Transverse colon (tissue), 4 donors: ENCODE data around the gene CPEB1. TPM values are rescaled to one million over a fixed set of nuclear protein-coding genes. Genes with fewer than 3 reads are reported as not detected.

Source experiments
- DNase-seq: peaks from one replicate; pipeline ENCODE4 v3.0.0-alpha.2; 2019
- H3K27ac ChIP-seq, 4 donors: fragments of 200-600 bp; sonication (generic); 2 replicates each; pipeline ENCODE4 v1.5.1; 2016 to 2018; ENCODE audit warnings: inconsistent platforms in 4 of 4
- H3K27me3 ChIP-seq: fragments of 200-600 bp; sonication (generic); 2 replicates; pipeline ENCODE4 v1.5.1; 2017; ENCODE audit warnings: inconsistent platforms
- H3K36me3 ChIP-seq, 4 donors: fragments of 200-600 bp; sonication (generic); 2 replicates each; pipeline ENCODE4 v1.5.1; 2017 to 2019; ENCODE audit warnings: inconsistent platforms in 4 of 4
- H3K4me1 ChIP-seq, 4 donors: fragments of 200-600 bp; sonication (generic); 2 replicates each; pipeline ENCODE4 v1.5.1; 2017 to 2020; ENCODE audit warnings: inconsistent platforms in 4 of 4
- H3K4me3 ChIP-seq, 4 donors: fragments of 200-600 bp; sonication (generic); 1 replicate in 1 of 4; 2 replicates in 3 of 4; pipeline versions ENCODE4 v1.5.1 to v1.6.1; 2017 to 2019; ENCODE audit warnings: inconsistent platforms in 4 of 4
- H3K9me3 ChIP-seq, 2 donors: fragments of 200-600 bp; sonication (generic); 2 replicates each; pipeline ENCODE4 v1.5.1; 2017 to 2019; ENCODE audit warnings: inconsistent platforms in 2 of 2
- EP300 ChIP-seq: sonication (generic); formaldehyde crosslinking; IDR thresholded peaks from one replicate; pipeline ENCODE4 v1.6.1; 2017; ENCODE audit warnings: antibody characterized with exemption, low read depth
- POLR2A ChIP-seq: fragments of 450-650 bp; IDR thresholded peaks from one replicate; pipeline ENCODE4 v1.6.1; 2016; ENCODE audit warnings: antibody characterized with exemption, mild to moderate bottlenecking, moderate library complexity
- POLR2AphosphoS5 ChIP-seq, 3 donors: sonication (generic); formaldehyde crosslinking; IDR thresholded peaks; one replicate each; pipeline ENCODE4 v1.6.1; 2016; ENCODE audit warnings: antibody characterized with exemption in 3 of 3
- WGBS, 2 donors: methylation state at CpG; one replicate each; pipeline ENCODE4 v1.1.5; 2018; ENCODE audit warnings: low coverage in 1 of 2; 5-methylcytosine and 5-hydroxymethylcytosine counted together
- in situ Hi-C, 4 donors: fragments of 200-750 bp; cut with MboI; loops; one replicate each; pipeline versions ENCODE4 v1.15.0 to v1.15.1; 2017; ENCODE audit warnings: low sequenced_read_pairs in 3 of 4, low pct_ligation_motif_present in 1 of 4, low pct_unique_long_range_greater_than_20kb in 1 of 4
- intact Hi-C: fragments of 100-400 bp; cut with DNase I; formaldehyde crosslinking; loops from one replicate; pipeline ENCODE4 v1.15.1; 2023; ENCODE audit warnings: low total_unique reads
- total RNA-seq, 4 donors: library from RNA; depleted of rRNA; stranded (reverse); fragments of >200 nt; gene quantifications; one replicate each; pipeline ENCODE4 v1.1.0, GENCODE V29; 2016
- TF ChIP-seq, protein P1 (sequence below), 5 experiments: fragments of 200-600 bp in 3 of 5; fragments of 450-650 bp in 2 of 5; sonication (generic) in 3 of 5; IDR thresholded peaks; 1 replicate in 2 of 5; 2 replicates in 3 of 5; pipeline ENCODE4 v1.5.1; 2016 to 2017; ENCODE audit warnings: antibody characterized with exemption in 5 of 5, inconsistent platforms in 3 of 5, mild to moderate bottlenecking in 2 of 5, moderate library complexity in 1 of 5

The CPEB1 gene
- total RNA-seq, 4 donors from 2014 or later = 3.7 to 5.6 (median 3.8) TPM; not detected in 1

DNA sequence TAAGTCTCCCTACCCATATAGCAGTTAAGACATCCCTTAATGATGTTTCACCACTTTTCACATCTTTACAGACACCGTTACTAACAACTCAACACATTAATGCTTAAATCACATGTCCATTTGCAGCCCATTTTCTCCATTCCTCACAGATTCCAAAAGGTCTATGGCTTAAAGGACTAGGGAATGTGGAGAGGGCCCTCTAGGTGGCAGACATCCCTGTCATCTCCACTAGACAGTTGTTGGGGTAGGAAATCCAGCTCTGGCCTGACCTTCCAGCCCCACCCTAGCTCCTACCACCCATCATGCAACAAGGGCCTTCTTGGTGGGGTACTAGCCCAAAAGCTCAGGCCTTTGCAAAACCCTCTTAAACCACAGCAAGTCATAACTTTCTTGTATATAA lies 25.2 kb downstream of the CPEB1 start:
- no peaks in the 10 kb centered on the region for H3K27me3 ChIP-seq
- H3K4me1 ChIP-seq = no peaks in the 10 kb centered on the region
- intact Hi-C loops (no loop called here), in situ Hi-C loops (no loop called here)
- no peaks in the 10 kb centered on the region for H3K9me3 ChIP-seq
- 45 to 50% methylated on average over 1 of the region's 1 CpG for WGBS, 2 donors
- no peak overlapping the region for H3K27ac ChIP-seq
- no peak for DNase-seq
- H3K4me3 ChIP-seq = no peak overlapping the region
- no peaks in the 10 kb centered on the region for H3K36me3 ChIP-seq
- TF ChIP-seq POLR2A (no peak), EP300 (no peak), POLR2AphosphoS5 (IDR thresholded peaks at IDR 0.05) (no peak)
- TF ChIP-seq, protein P1, sequence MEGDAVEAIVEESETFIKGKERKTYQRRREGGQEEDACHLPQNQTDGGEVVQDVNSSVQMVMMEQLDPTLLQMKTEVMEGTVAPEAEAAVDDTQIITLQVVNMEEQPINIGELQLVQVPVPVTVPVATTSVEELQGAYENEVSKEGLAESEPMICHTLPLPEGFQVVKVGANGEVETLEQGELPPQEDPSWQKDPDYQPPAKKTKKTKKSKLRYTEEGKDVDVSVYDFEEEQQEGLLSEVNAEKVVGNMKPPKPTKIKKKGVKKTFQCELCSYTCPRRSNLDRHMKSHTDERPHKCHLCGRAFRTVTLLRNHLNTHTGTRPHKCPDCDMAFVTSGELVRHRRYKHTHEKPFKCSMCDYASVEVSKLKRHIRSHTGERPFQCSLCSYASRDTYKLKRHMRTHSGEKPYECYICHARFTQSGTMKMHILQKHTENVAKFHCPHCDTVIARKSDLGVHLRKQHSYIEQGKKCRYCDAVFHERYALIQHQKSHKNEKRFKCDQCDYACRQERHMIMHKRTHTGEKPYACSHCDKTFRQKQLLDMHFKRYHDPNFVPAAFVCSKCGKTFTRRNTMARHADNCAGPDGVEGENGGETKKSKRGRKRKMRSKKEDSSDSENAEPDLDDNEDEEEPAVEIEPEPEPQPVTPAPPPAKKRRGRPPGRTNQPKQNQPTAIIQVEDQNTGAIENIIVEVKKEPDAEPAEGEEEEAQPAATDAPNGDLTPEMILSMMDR (IDR thresholded peaks at IDR 0.05) = no peak

DNA sequence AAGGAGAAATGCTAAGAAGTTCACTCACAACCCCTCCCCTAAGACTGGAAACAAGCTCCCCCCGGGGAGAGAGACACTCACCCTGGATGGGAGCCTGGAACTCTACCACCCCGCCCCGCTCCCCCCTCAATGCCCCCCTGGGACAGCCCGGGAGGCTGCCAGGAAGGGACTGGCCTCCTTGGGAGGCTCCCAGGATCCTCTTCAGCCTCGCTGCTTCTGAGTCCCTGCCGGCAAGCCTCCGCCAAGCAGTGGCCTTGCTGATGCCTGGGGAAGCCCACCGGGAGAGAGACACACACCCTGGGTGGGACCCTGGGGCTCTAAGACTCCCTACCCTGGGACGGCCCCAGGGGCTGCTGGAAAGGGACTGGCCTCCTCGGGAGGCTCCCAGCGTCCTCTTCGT lies 33.4 kb downstream of the CPEB1 start:
- 33 to 68% methylated on average over 1 to 12 of the region's 12 CpGs for WGBS, 2 donors
- H3K4me1 ChIP-seq = no peaks in the 10 kb centered on the region
- no peaks in the 10 kb centered on the region for H3K27me3 ChIP-seq
- H3K27ac ChIP-seq = peak overlapping the region in 1 of 4 donors; percentile 5
- TF ChIP-seq, protein P1 (IDR thresholded peaks at IDR 0.05) = no peak
- no peak for TF ChIP-seq POLR2AphosphoS5 (IDR thresholded peaks at IDR 0.05)
- no peak for TF ChIP-seq POLR2A
- no peak for TF ChIP-seq EP300
- H3K4me3 ChIP-seq = no peak overlapping the region
- intact Hi-C loops (no loop called here), in situ Hi-C loops (no loop called here)
- no peaks in the 10 kb centered on the region for H3K36me3 ChIP-seq
- H3K9me3 ChIP-seq = no peaks in the 10 kb centered on the region
- no peak for DNase-seq

DNA sequence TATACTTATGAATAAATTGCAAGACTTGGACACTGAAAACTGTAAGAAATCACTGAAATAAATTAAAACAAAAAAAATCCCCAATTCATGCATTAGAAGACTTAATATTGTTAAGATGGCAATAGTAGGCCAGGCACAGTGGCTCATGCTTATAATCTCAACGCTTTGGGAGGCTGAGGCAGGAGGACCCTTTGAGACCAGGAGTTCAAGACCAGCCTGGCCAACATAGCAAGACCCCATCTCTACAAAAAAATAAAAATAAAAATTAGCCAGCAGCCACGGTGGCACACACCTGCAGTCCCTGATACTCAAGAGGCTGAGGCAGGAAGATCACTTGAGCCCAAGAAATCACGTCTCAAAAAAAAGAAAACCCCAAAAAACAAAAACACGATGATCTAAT lies 35.8 kb downstream of the CPEB1 start:
- TF ChIP-seq EP300 = no peak
- no peak for TF ChIP-seq POLR2A
- TF ChIP-seq, protein P1 (IDR thresholded peaks at IDR 0.05) = no peak
- TF ChIP-seq POLR2AphosphoS5 (IDR thresholded peaks at IDR 0.05) = no peak
- H3K27ac ChIP-seq = no peak overlapping the region
- no peak overlapping the region for H3K4me3 ChIP-seq
- intact Hi-C loops (no loop called here), in situ Hi-C loops (no loop called here)
- no peaks in the 10 kb centered on the region for H3K36me3 ChIP-seq
- H3K27me3 ChIP-seq = no peaks in the 10 kb centered on the region
- 68 to 80% methylated on average over 3 to 4 of the region's 4 CpGs for WGBS, 2 donors
- no peaks in the 10 kb centered on the region for H3K9me3 ChIP-seq
- no peaks in the 10 kb centered on the region for H3K4me1 ChIP-seq
- DNase-seq = no peak

DNA sequence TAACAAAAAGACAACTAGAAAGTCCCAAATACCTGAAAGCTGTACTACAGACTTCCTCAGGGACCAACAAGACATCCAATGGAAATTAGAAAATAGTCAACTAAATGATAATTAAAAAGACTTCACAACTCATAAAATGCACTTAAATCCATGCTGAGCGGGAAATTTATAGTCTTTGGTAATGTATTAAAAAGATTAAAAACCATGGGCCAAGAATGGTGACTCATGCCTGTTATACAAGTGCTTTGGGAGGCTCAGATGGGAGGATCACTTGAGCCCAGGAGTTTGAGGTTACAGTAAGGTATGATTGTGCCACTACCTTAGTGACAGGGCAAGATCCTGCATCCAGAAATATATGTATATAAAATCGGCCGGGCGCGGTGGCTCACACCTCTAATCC lies 45.0 kb downstream of the CPEB1 start:
- intact Hi-C loops = no loop called here
- Histone ChIP-seq H3K9me3 (no peaks in the 10 kb centered on the region), H3K4me1 (no peaks in the 10 kb centered on the region), H3K27me3 (no peaks in the 10 kb centered on the region), H3K36me3 (no peaks in the 10 kb centered on the region), H3K27ac (no peak overlapping the region), H3K4me3 (no peak overlapping the region)
- TF ChIP-seq POLR2A (no peak), EP300 (no peak), POLR2AphosphoS5 (IDR thresholded peaks at IDR 0.05) (no peak)
- TF ChIP-seq, protein P1 (IDR thresholded peaks at IDR 0.05) = no peak
- 68 to 84% methylated on average over 4 to 5 of the region's 5 CpGs for WGBS, 2 donors
- in situ Hi-C loops = no loop called here
- no peak for DNase-seq
